H9 (cell line): ENCODE measurements around the gene HSPB2. TPM values are rescaled to one million over a fixed set of nuclear protein-coding genes. Genes with fewer than 3 reads are reported as not detected.

ENCODE experiments used
- DNase-seq: peaks from one replicate; pipeline ENCODE4 v3.0.0-alpha.2; 2017
- H2AFZ ChIP-seq: one replicate; pipeline ENCODE4 v1.6.1; 2013; ENCODE audit warnings: mild to moderate bottlenecking, low read length, control low read depth, moderate library complexity
- H2AK5ac ChIP-seq: 2 replicates; pipeline ENCODE4 v1.6.1; 2013; ENCODE audit warnings: low read length, control low read depth, mixed read lengths; ENCODE audit not compliant: insufficient read length
- H2BK120ac ChIP-seq: one replicate; pipeline ENCODE4 v1.6.1; 2013; ENCODE audit warnings: low read depth, mild to moderate bottlenecking, low read length, control low read depth, inconsistent platforms; ENCODE audit not compliant: poor library complexity, severe bottlenecking
- H2BK12ac ChIP-seq: 2 replicates; pipeline ENCODE4 v1.6.1; 2013; ENCODE audit warnings: low read length, control low read depth, mixed read lengths, low read depth; ENCODE audit not compliant: insufficient read length
- H2BK15ac ChIP-seq: 2 replicates; pipeline ENCODE4 v1.6.1; 2013; ENCODE audit warnings: low read depth, low read length, control low read depth
- H2BK20ac ChIP-seq: one replicate; pipeline ENCODE4 v1.6.1; 2013; ENCODE audit warnings: low read depth, mild to moderate bottlenecking, low read length, control low read depth, inconsistent platforms; ENCODE audit not compliant: poor library complexity, severe bottlenecking
- H2BK5ac ChIP-seq: 2 replicates; pipeline ENCODE4 v1.6.1; 2013; ENCODE audit warnings: low read length, control low read depth, mixed read lengths; ENCODE audit not compliant: insufficient read length
- H3K14ac ChIP-seq: 2 replicates; pipeline ENCODE4 v1.6.1; 2013; ENCODE audit warnings: low read length, control low read depth; ENCODE audit not compliant: insufficient read depth
- H3K18ac ChIP-seq: 2 replicates; pipeline ENCODE4 v1.6.1; 2013; ENCODE audit warnings: low read depth, mild to moderate bottlenecking, mixed read lengths, low read length, control low read depth; ENCODE audit not compliant: insufficient read length
- H3K23ac ChIP-seq: 2 replicates; pipeline ENCODE4 v1.6.1; 2013; ENCODE audit warnings: low read length, control low read depth, mixed read lengths, low read depth; ENCODE audit not compliant: insufficient read length
- H3K23me2 ChIP-seq: 2 replicates; pipeline ENCODE4 v1.6.1; 2013; ENCODE audit warnings: low read depth, mild to moderate bottlenecking, mixed read lengths, low read length, control low read depth; ENCODE audit not compliant: insufficient read length, poor library complexity, severe bottlenecking
- H3K27ac ChIP-seq: 2 replicates; pipeline ENCODE4 v1.5.1; 2013; ENCODE audit warnings: low read length, control low read depth, mixed read lengths, low read depth; ENCODE audit not compliant: insufficient read length
- H3K27me3 ChIP-seq: 2 replicates; pipeline ENCODE4 v1.6.1; 2013; ENCODE audit warnings: low read length, control low read depth, inconsistent platforms; ENCODE audit not compliant: insufficient read depth
- H3K4ac ChIP-seq: 2 replicates; pipeline ENCODE4 v1.6.1; 2013; ENCODE audit warnings: low read depth, mild to moderate bottlenecking, control low read depth, inconsistent platforms, low read length, moderate library complexity
- H3K4me1 ChIP-seq: 2 replicates; pipeline ENCODE4 v1.6.1; 2013; ENCODE audit warnings: low read length, control low read depth, inconsistent platforms; ENCODE audit not compliant: insufficient read depth
- H3K4me2 ChIP-seq: 2 replicates; pipeline ENCODE4 v1.6.1; 2013; ENCODE audit warnings: low read length, control low read depth, mixed read lengths; ENCODE audit not compliant: insufficient read length, insufficient read depth
- H3K56ac ChIP-seq: 2 replicates; pipeline ENCODE4 v1.6.1; 2013; ENCODE audit warnings: low read depth, mild to moderate bottlenecking, mixed read lengths, low read length, control low read depth; ENCODE audit not compliant: insufficient read length
- H3K79me1 ChIP-seq: 2 replicates; pipeline ENCODE4 v1.6.1; 2013; ENCODE audit warnings: low read depth, mild to moderate bottlenecking, moderate library complexity, low read length, control low read depth, inconsistent platforms; ENCODE audit not compliant: insufficient read depth, poor library complexity, severe bottlenecking
- H3K79me2 ChIP-seq: 2 replicates; pipeline ENCODE4 v1.6.1; 2013; ENCODE audit warnings: low read length, control low read depth, inconsistent platforms; ENCODE audit not compliant: insufficient read depth
- H3K9ac ChIP-seq: 2 replicates; pipeline ENCODE4 v1.6.1; 2013; ENCODE audit warnings: low read length, control low read depth, mixed read lengths; ENCODE audit not compliant: insufficient read length; ENCODE audit errors: extremely low read depth
- H3K9me3 ChIP-seq: one replicate; pipeline ENCODE4 v1.6.1; 2013; ENCODE audit warnings: low read depth, low read length, inconsistent platforms; ENCODE audit not compliant: control insufficient read depth
- H3T11ph ChIP-seq: one replicate; pipeline ENCODE4 v1.6.1; 2013; ENCODE audit warnings: mild to moderate bottlenecking, low read length, control low read depth, inconsistent platforms
- H4K20me1 ChIP-seq: one replicate; pipeline ENCODE4 v1.6.1; 2013; ENCODE audit not compliant: control insufficient read depth, insufficient read length, insufficient read depth
- H4K5ac ChIP-seq: 2 replicates; pipeline ENCODE4 v1.6.1; 2013; ENCODE audit warnings: low read depth, mild to moderate bottlenecking, mixed read lengths, low read length, control low read depth; ENCODE audit not compliant: insufficient read length
- H4K8ac ChIP-seq: replicated peaks from 2 replicates; pipeline ENCODE4 v1.6.1; 2013; ENCODE audit warnings: low read length, control low read depth, mixed read lengths, low read depth; ENCODE audit not compliant: insufficient read length
- H4K91ac ChIP-seq: 2 replicates; pipeline ENCODE4 v1.6.1; 2013; ENCODE audit warnings: low read depth, mild to moderate bottlenecking, moderate library complexity, mixed read lengths, low read length, control low read depth; ENCODE audit not compliant: insufficient read length
- H3K27ac Mint-ChIP-seq, 3 experiments: 2 replicates in 2 of 3; 3 replicates in 1 of 3; pipeline ENCODE4 v1.8.0; 2020 to 2021; ENCODE audit warnings: mixed read lengths in 3 of 3, mild to moderate bottlenecking in 1 of 3, moderate library complexity in 1 of 3
- H3K27me3 Mint-ChIP-seq: 2 replicates; pipeline ENCODE4 v1.8.0; 2021; ENCODE audit warnings: low read depth, mild to moderate bottlenecking, moderate library complexity, mixed read lengths
- H3K36me3 Mint-ChIP-seq, 3 experiments: 2 replicates in 2 of 3; 3 replicates in 1 of 3; pipeline ENCODE4 v1.8.0; 2020 to 2021; ENCODE audit warnings: low read depth in 3 of 3, mixed read lengths in 3 of 3; ENCODE audit not compliant: insufficient read depth in 1 of 3
- H3K4me1 Mint-ChIP-seq, 2 experiments: 2 replicates each; pipeline ENCODE4 v1.8.0; 2020; ENCODE audit warnings: mixed read lengths in 2 of 2
- H3K4me3 Mint-ChIP-seq, 2 experiments: 2 replicates in 1 of 2; 3 replicates in 1 of 2; pipeline ENCODE4 v1.8.0; 2020 to 2021; ENCODE audit warnings: mild to moderate bottlenecking in 2 of 2, mixed read lengths in 2 of 2, moderate library complexity in 1 of 2
- H3K9me3 Mint-ChIP-seq, 2 experiments: 2 replicates in 1 of 2; 3 replicates in 1 of 2; pipeline ENCODE4 v1.8.0; 2020; ENCODE audit warnings: mild to moderate bottlenecking in 2 of 2, mixed read lengths in 2 of 2, moderate library complexity in 1 of 2
- CTCF ChIP-seq: fragments of 200-600 bp; sonication (generic); conservative IDR thresholded peaks from 3 replicates; pipeline ENCODE4 v1.8.0; 2021; ENCODE audit warnings: antibody characterized with exemption, mild to moderate bottlenecking
- WGBS: extraction: QIAGEN DNeasy Blood & Tissue Kit; methylation state at CpG from one replicate; pipeline ENCODE4 v1.1.7; 2013; ENCODE audit warnings: missing lambda C conversion rate, low lambda C conversion rate, mixed read lengths; ENCODE audit not compliant: insufficient read length; ENCODE audit errors: extremely low coverage; 5-methylcytosine and 5-hydroxymethylcytosine counted together
- total RNA-seq: library from RNA; stranded (reverse); gene quantifications from 2 replicates; pipeline ENCODE4 v1.2.1, GENCODE V29; 2021

HSPB2 gene
- total RNA-seq, 1 experiment from 2014 or later: 0.22 TPM

DNA sequence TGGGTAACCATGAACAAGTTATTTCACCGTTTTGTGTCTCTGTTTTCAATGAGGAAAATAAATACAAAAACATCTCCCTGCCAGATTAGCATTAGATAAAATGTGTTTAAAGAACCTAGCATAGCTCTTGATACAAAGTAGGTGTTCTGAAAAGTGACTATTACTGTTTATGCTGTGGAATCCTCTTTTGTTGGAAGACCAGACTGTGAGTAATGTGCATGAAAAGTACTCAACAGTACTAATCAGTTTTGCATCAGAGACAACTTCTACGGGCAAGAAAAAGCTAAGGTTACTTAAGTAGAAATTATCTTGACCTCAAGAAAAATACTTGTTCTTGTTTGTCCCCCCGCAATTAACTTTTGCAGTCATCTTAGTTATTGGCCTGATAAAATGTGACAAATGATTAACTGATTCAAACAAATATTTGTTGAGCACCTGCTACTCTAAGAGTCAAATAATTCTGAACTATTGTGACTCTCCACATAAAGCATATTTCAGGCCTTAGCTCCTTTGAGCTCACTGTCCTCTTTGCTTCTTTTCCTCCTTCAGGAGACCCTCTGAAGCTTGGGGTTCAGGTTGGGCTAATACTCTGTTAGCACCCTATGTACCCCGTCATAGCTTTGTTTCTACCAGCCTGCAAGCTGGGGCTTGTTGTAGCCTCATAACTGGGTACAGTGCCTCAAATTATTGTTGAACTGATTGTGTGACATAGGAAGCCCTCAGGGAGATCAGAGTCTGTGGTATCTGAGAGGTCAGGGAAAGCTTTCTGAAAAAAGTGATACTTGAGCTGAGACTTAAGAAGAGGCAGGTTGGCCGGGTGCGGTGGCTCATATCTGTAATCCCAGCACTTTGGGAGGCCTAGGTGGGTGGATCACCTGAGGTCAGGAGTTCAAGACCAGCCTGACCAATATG, 49.1 kb downstream of the HSPB2 start:
- Histone ChIP-seq H3K79me2 (no peaks in the 10 kb centered on the region), H2BK20ac (no peak overlapping the region), H3K4me2 (peak overlapping the region; percentile 47), H2BK120ac (no peak overlapping the region), H3K79me1 (no peaks in the 10 kb centered on the region), H3K23ac (no peak overlapping the region), H4K91ac (no peak overlapping the region), H3K27me3 (no peaks in the 10 kb centered on the region), H2AK5ac (no peak overlapping the region), H3K18ac (no peak overlapping the region), H2BK15ac (no peak overlapping the region), H3K4ac (no peak overlapping the region), H3K9me3 (no peaks in the 10 kb centered on the region), H2BK5ac (no peak overlapping the region), H2AFZ (no peak overlapping the region), H3K14ac (no peak overlapping the region), H4K5ac (no peak overlapping the region), H3K9ac (no peak overlapping the region), H3K56ac (no peak overlapping the region), H3T11ph (no peak overlapping the region), H3K4me1 (peaks cover 2% of the 10 kb centered on the region; the same call in 1 of the 2 replicates), H4K8ac (no peak overlapping the region), H3K27ac (no peak overlapping the region), H2BK12ac (no peak overlapping the region), H4K20me1 (no peaks in the 10 kb centered on the region), H3K23me2 (no peaks in the 10 kb centered on the region)
- DNase-seq: no peak
- peaks cover 7% of the 10 kb centered on the region; the same call in 1 of the 2 replicates for H3K27me3 Mint-ChIP-seq
- peaks cover 5 to 26% (median 13%) of the 10 kb centered on the region in 3 experiments for H3K36me3 Mint-ChIP-seq
- no peak overlapping the region for H3K4me3 Mint-ChIP-seq
- H3K9me3 Mint-ChIP-seq: peaks cover 5 to 7% of the 10 kb centered on the region in 2 experiments; a peak in 3 of 5 replicates
- peaks cover 20 to 22% of the 10 kb centered on the region in 2 experiments for H3K4me1 Mint-ChIP-seq
- TF ChIP-seq CTCF: no peak
- no peak overlapping the region for H3K27ac Mint-ChIP-seq
- WGBS: no CpG with 5 or more reads among the region's 6 CpGs

Other genes with a start within 250 kb of the HSPB2 start
- 95.5 and 105 TPM in 2 replicates for gene PPP2R1B, start 146.3 kb upstream of the HSPB2 start, total RNA-seq
- gene ALG9, start 41.2 kb upstream of the HSPB2 start, total RNA-seq: 25.5 and 26.0 TPM in 2 replicates
- 2.8 and 3.2 TPM in 2 replicates for gene FDXACB1, start 33.6 kb upstream of the HSPB2 start, total RNA-seq
- 21.6 and 23.4 TPM in 2 replicates for gene CFAP68, start 33.2 kb upstream of the HSPB2 start, total RNA-seq
- 1.1 TPM in 1 of 2 replicates, not detected in the other for gene CRYAB, start 964 bp upstream of the HSPB2 start, total RNA-seq
- 4.0 and 4.4 TPM in 2 replicates for gene C11orf52, start 6.2 kb downstream of the HSPB2 start, total RNA-seq
- gene DIXDC1, start 24.6 kb downstream of the HSPB2 start, total RNA-seq: 10.1 and 10.8 TPM in 2 replicates
- gene DLAT, start 112.7 kb downstream of the HSPB2 start, total RNA-seq: 57.3 and 58.4 TPM in 2 replicates
- gene PIH1D2, start 161.3 kb downstream of the HSPB2 start, total RNA-seq: 1.1 and 1.4 TPM in 2 replicates
- 22.7 and 25.9 TPM in 2 replicates for gene NKAPD1, start 161.6 kb downstream of the HSPB2 start, total RNA-seq
- 84.4 and 86.3 TPM in 2 replicates for gene TIMM8B, start 174.0 kb downstream of the HSPB2 start, total RNA-seq
- 79.6 and 82.3 TPM in 2 replicates for gene SDHD, start 174.1 kb downstream of the HSPB2 start, total RNA-seq